Breast epithelium (tissue), 4 donors: ENCODE results near the gene OTOG. TPM values are rescaled to one million over a fixed set of nuclear protein-coding genes. Genes with fewer than 3 reads are reported as not detected.

Source experiments
- DNase-seq, 2 donors: peaks; one replicate each; pipeline ENCODE4 v3.0.0-alpha.2; 2019; ENCODE audit warnings: low spot score in 2 of 2
- H3K27ac ChIP-seq, 2 donors: fragments of 200-600 bp; sonication (generic) in 1 of 2; one replicate each; pipeline ENCODE4 v1.5.1; 2016 to 2019; ENCODE audit warnings: mild to moderate bottlenecking in 1 of 2
- H3K27me3 ChIP-seq, 2 donors: fragments of 200-600 bp; sonication (generic) in 1 of 2; one replicate each; pipeline versions ENCODE4 v1.5.1 to v1.6.0; 2017 to 2019; ENCODE audit warnings: control low read depth in 1 of 2, mild to moderate bottlenecking in 1 of 2
- H3K36me3 ChIP-seq: fragments of 200-600 bp; one replicate; pipeline ENCODE4 v1.5.1; 2019
- H3K4me1 ChIP-seq, 2 donors: fragments of 200-600 bp; sonication (generic); one replicate each; pipeline ENCODE4 v1.5.1; 2016 to 2019; ENCODE audit warnings: control low read depth in 1 of 2
- H3K4me3 ChIP-seq, 3 donors: fragments of 200-600 bp; sonication (generic); 1 replicate in 2 of 3; 2 replicates in 1 of 3; pipeline ENCODE4 v1.5.1; 2016 to 2019; ENCODE audit warnings: mild to moderate bottlenecking in 3 of 3, moderate library complexity in 2 of 3
- H3K9me3 ChIP-seq, 2 donors: fragments of 200-600 bp; sonication (generic) in 1 of 2; one replicate each; pipeline ENCODE4 v1.5.1; 2016 to 2019; ENCODE audit warnings: control low read depth in 1 of 2
- POLR2A ChIP-seq: fragments of 450-650 bp; IDR thresholded peaks from one replicate; pipeline ENCODE4 v1.6.1; 2016; ENCODE audit warnings: antibody characterized with exemption, mild to moderate bottlenecking, moderate library complexity
- POLR2AphosphoS5 ChIP-seq, 3 donors: sonication (generic); formaldehyde crosslinking; IDR thresholded peaks; one replicate each; pipeline ENCODE4 v1.6.1; 2017; ENCODE audit warnings: antibody characterized with exemption in 3 of 3
- intact Hi-C: fragments of 100-400 bp; cut with DNase I; formaldehyde crosslinking; loops from one replicate; pipeline ENCODE4 v1.15.1; 2023; ENCODE audit warnings: low total_unique reads
- total RNA-seq, 3 donors: library from RNA; depleted of rRNA; stranded (reverse); fragments of >200 nt; gene quantifications; one replicate each; pipeline ENCODE4 v1.1.0, GENCODE V29; 2016
- TF ChIP-seq, protein P1 (sequence below), 3 donors: fragments of 450-650 bp; IDR thresholded peaks; one replicate each; pipeline ENCODE4 v1.5.1; 2016 to 2017; ENCODE audit warnings: antibody characterized with exemption in 3 of 3, mild to moderate bottlenecking in 3 of 3, moderate library complexity in 3 of 3

Gene OTOG
- total RNA-seq, 3 donors from 2014 or later = not detected

DNA sequence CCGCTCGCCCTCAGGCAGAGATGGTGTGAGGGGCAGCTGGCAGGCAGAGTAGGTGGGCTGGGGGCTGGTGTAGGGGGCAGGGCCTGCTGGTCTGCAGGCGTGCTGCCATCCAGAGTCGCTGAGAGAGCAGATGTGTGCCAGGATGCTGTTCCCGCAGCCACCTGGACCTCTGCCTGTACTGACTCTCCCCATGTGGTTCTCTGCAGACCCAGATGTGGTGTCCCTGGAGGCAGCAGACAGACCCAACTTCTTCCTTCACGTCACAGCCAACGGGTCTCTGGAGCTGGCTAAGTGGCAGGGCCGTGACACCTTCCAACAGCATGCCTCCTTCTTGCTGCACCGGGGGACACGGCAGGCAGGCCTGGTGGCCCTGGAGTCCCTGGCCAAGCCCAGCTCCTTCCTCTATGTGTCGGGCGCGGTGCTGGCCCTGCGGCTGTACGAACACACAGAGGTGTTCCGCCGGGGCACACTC, 58.6 kb downstream of the OTOG start:
- Histone ChIP-seq H3K27me3 (no peaks in the 10 kb centered on the region), H3K4me3 (no peak overlapping the region), H3K9me3 (no peaks in the 10 kb centered on the region), H3K36me3 (no peaks in the 10 kb centered on the region), H3K27ac (no peak overlapping the region), H3K4me1 (no peaks in the 10 kb centered on the region)
- no peak for TF ChIP-seq POLR2A
- TF ChIP-seq, protein P1, sequence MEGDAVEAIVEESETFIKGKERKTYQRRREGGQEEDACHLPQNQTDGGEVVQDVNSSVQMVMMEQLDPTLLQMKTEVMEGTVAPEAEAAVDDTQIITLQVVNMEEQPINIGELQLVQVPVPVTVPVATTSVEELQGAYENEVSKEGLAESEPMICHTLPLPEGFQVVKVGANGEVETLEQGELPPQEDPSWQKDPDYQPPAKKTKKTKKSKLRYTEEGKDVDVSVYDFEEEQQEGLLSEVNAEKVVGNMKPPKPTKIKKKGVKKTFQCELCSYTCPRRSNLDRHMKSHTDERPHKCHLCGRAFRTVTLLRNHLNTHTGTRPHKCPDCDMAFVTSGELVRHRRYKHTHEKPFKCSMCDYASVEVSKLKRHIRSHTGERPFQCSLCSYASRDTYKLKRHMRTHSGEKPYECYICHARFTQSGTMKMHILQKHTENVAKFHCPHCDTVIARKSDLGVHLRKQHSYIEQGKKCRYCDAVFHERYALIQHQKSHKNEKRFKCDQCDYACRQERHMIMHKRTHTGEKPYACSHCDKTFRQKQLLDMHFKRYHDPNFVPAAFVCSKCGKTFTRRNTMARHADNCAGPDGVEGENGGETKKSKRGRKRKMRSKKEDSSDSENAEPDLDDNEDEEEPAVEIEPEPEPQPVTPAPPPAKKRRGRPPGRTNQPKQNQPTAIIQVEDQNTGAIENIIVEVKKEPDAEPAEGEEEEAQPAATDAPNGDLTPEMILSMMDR (IDR thresholded peaks at IDR 0.05) = no peak
- intact Hi-C loops = loop anchor here (5.0 kb wide), 1 partner anchor 1572 kb away; no protein-coding TSS in a partner anchor
- DNase-seq = no peak

- DNase-seq = no peak
- no peaks in the 10 kb centered on the region for H3K9me3 ChIP-seq
- H3K27ac ChIP-seq = no peak overlapping the region
- H3K4me3 ChIP-seq = no peak overlapping the region
- no peaks in the 10 kb centered on the region for H3K27me3 ChIP-seq
- intact Hi-C loops = loop anchor here (5.0 kb wide), 1 partner anchor 1571 kb away; no protein-coding TSS in a partner anchor
- TF ChIP-seq POLR2AphosphoS5 (IDR thresholded peaks at IDR 0.05) = no peak
- TF ChIP-seq, protein P1 (IDR thresholded peaks at IDR 0.05) = no peak
- no peak for TF ChIP-seq POLR2A
- H3K4me1 ChIP-seq = no peaks in the 10 kb centered on the region
- no peaks in the 10 kb centered on the region for H3K36me3 ChIP-seq
Measured at GRCh38 chr11:17606233-17607082, 59.4 kb downstream of the OTOG start.

DNA sequence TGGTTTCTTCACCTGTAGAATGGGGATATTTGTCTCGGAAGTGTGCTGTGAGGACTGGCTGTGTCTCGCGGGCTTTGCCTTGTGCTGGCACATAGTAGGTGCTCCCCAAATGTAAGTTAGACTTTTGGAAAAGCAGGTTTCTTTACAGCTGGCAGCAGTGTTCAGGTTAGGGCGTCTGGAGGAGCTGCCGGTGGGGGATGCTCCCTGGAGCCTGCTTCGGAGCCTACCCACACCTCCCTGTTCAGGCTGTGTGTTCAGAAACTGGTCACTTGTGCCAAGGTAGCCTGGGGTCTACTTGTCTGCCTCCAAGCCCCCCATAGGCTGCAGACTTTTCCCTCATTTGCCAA, 60.0 kb downstream of the OTOG start:
- H3K27ac ChIP-seq = no peak overlapping the region
- H3K36me3 ChIP-seq = no peaks in the 10 kb centered on the region
- no peaks in the 10 kb centered on the region for H3K4me1 ChIP-seq
- no peak for DNase-seq
- H3K4me3 ChIP-seq = no peak overlapping the region
- intact Hi-C loops = loop anchor here (5.0 kb wide), 1 partner anchor 1570 kb away; no protein-coding TSS in a partner anchor
- no peak for TF ChIP-seq POLR2A
- TF ChIP-seq, protein P1 (IDR thresholded peaks at IDR 0.05) = no peak
- TF ChIP-seq POLR2AphosphoS5 (IDR thresholded peaks at IDR 0.05) = no peak
- H3K9me3 ChIP-seq = no peaks in the 10 kb centered on the region
- H3K27me3 ChIP-seq = no peaks in the 10 kb centered on the region

GRCh38 chr11:17607591-17608570, 60.8 kb downstream of the OTOG start:
- intact Hi-C loops = loop anchor here (5.0 kb wide), 1 partner anchor 1569 kb away; no protein-coding TSS in a partner anchor

More at GRCh38 chr11:17607591-17608570, 60.8 kb downstream of the OTOG start:
- H3K9me3 ChIP-seq = no peaks in the 10 kb centered on the region
- H3K4me3 ChIP-seq = no peak overlapping the region
- H3K27ac ChIP-seq = no peak overlapping the region
- H3K36me3 ChIP-seq = no peaks in the 10 kb centered on the region
- TF ChIP-seq, protein P1 (IDR thresholded peaks at IDR 0.05) = no peak
- TF ChIP-seq POLR2A (no peak), POLR2AphosphoS5 (IDR thresholded peaks at IDR 0.05) (no peak)
- DNase-seq = no peak
- H3K27me3 ChIP-seq = no peaks in the 10 kb centered on the region
- no peaks in the 10 kb centered on the region for H3K4me1 ChIP-seq
